Heart right ventricle (tissue), 16 donors: ENCODE data around the gene PATJ. TPM values are rescaled to one million over a fixed set of nuclear protein-coding genes. Genes with fewer than 3 reads are reported as not detected.

Experiments
- ATAC-seq, 8 donors: fragments of 200-7000 bp; cut with Tn5 transposase; one replicate each; pipeline ENCODE4 v1.9.1; 2020; ENCODE audit warnings: mild to moderate bottlenecking in 8 of 8, moderate library complexity in 8 of 8, moderate number of reproducible peaks in 1 of 8
- DNase-seq, 2 donors: peaks; one replicate each; pipeline ENCODE4 v3.0.0-alpha.2; 2020
- H3K27ac ChIP-seq, 10 donors: fragments of 200-600 bp; sonication (generic) in 2 of 10; one replicate each; pipeline versions ENCODE4 v1.5.0 to v1.8.0; 2020 to 2022; ENCODE audit warnings: mild to moderate bottlenecking in 3 of 10
- H3K27me3 ChIP-seq, 7 donors: fragments of 200-600 bp; one replicate each; pipeline ENCODE4 v1.8.0; 2021 to 2022; ENCODE audit warnings: mild to moderate bottlenecking in 2 of 7
- H3K36me3 ChIP-seq, 9 donors: fragments of 200-600 bp; sonication (generic) in 1 of 9; one replicate each; pipeline versions ENCODE4 v1.5.0 to v1.8.0; 2020 to 2022; ENCODE audit warnings: mild to moderate bottlenecking in 2 of 9
- H3K4me1 ChIP-seq, 9 donors: fragments of 200-600 bp; sonication (generic) in 1 of 9; one replicate each; pipeline versions ENCODE4 v1.5.0 to v1.8.0; 2020 to 2022; ENCODE audit warnings: mild to moderate bottlenecking in 4 of 9
- H3K4me3 ChIP-seq, 10 donors: fragments of 200-600 bp; sonication (generic) in 2 of 10; one replicate each; pipeline versions ENCODE4 v1.5.0 to v1.8.0; 2020 to 2022; ENCODE audit warnings: mild to moderate bottlenecking in 7 of 10, moderate library complexity in 2 of 10
- H3K9me3 ChIP-seq, 11 donors: fragments of 200-600 bp in 10 of 11; sonication (generic) in 2 of 11; one replicate each; pipeline versions ENCODE4 v1.5.0 to v1.8.0; 2013 to 2022; ENCODE audit warnings: mild to moderate bottlenecking in 2 of 11, control low read depth in 1 of 11, moderate library complexity in 1 of 11
- CTCF ChIP-seq, 9 donors: fragments of 200-600 bp; sonication (generic) in 2 of 9; IDR thresholded peaks; one replicate each; pipeline versions ENCODE4 v1.5.0 to v1.8.0; 2021 to 2022; ENCODE audit warnings: antibody characterized with exemption in 9 of 9, mild to moderate bottlenecking in 5 of 9, moderate library complexity in 1 of 9
- WGBS, 2 donors: extraction: QIAGEN DNeasy Blood & Tissue Kit; methylation state at CpG; one replicate each; pipeline ENCODE4 v1.1.7; 2013; ENCODE audit warnings: inconsistent platforms in 1 of 2; 5-methylcytosine and 5-hydroxymethylcytosine counted together
- intact Hi-C, 10 donors: fragments of 100-400 bp; cut with DNase I; formaldehyde crosslinking; loops; one replicate each; pipeline versions ENCODE4 v1.11.1 to v1.14.2; 2022
- polyA plus RNA-seq, 2 donors: library from polyadenylated mRNA; stranded (reverse); fragments of 200-250 nt; gene quantifications; one replicate each; pipeline ENCODE4 v1.2.3, GENCODE V29; 2013
- total RNA-seq, 10 donors: library from RNA; stranded (reverse); fragmentation: NEBNext Ultra II Directional in 3 of 10; extraction: Animal tissue kit (Norgen Biotek cat#: 25700) in 3 of 10; gene quantifications; one replicate each; pipeline versions ENCODE4 v1.2.1 to v1.2.4, GENCODE V29; 2021 to 2023
- donor health status: Arrhythmogenic right ventricular cardiomyopathy.
- donor health status: ischemic (EF 13 %, LVEDD 7.1; RV severe dilation, severe dysfunction).
- donor health status: healthy with polysubstance abuse.
- donor health status: DM: no; HTN: yes; CAD: no.
- donor health status: DM: no; HTN: no; CAD: no.
- donor health status: ischemic (EF 25% LVEDD 6.9; RV normal size, moderate dysfunction).
- donor health status: ischemic (EF 25% LVEDD 5.7; RV mildly dilated, moderate dysfunction).
- donor health status: healthy.
- donor health status: DM: yes; HTN: yes; CAD: no.
- donor health status: Ischemic cardiomyopathy.
- donor health status: ischemic (EF 35%, LVEDD 5.7; RV mildly dilated, moderate dysfunction).
- donor health status: nonischemic (EF 11% LVEDD 7.7; RV severe dilation, severe dysfunction).
- donor health status: DM: yes; HTN: yes; CAD: no.
- donor health status: PGD.
- donor health status: ischemic (EF 29% LVEDD 5.4; RV normal size, mild dysfunction).
- donor health status: nonischemic (EF 23%, LVEDD 6.1; RV moderate dilation, normal function).

Gene PATJ
- total and polyA plus RNA-seq, 12 donors: 3.7 to 213 (median 119) TPM

DNA sequence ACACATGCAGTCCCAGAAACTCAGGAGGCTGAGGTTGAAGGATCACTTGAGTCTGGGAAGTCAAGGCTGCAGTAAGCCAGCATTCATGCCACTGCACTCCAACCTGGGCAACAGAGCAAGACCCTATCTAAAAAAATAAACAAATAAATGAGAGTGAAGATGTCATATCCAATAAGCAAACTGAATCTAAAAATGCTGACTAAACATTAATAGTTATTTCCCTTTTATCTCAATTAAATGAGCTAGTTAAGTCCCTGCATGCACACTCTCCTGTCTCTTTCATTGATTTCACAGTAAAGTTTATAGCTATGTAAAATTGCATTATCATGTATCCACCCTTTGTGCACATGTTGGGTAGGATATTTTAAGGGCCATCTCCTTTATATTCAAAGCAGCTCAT, 371.2 kb downstream of the PATJ start:
- Histone ChIP-seq H3K27ac (no peak overlapping the region), H3K4me1 (peaks cover 0 to 12% (median 9%) of the 10 kb centered on the region in 9 donors), H3K27me3 (no peaks in the 10 kb centered on the region), H3K9me3 (no peaks in the 10 kb centered on the region), H3K36me3 (peaks cover 0 to 28% (median 0%) of the 10 kb centered on the region in 9 donors), H3K4me3 (no peak overlapping the region)
- ATAC-seq (no peak), DNase-seq (no peak)
- TF ChIP-seq CTCF (IDR thresholded peaks at IDR 0.05): no peak
- intact Hi-C loops: no loop called here

DNA sequence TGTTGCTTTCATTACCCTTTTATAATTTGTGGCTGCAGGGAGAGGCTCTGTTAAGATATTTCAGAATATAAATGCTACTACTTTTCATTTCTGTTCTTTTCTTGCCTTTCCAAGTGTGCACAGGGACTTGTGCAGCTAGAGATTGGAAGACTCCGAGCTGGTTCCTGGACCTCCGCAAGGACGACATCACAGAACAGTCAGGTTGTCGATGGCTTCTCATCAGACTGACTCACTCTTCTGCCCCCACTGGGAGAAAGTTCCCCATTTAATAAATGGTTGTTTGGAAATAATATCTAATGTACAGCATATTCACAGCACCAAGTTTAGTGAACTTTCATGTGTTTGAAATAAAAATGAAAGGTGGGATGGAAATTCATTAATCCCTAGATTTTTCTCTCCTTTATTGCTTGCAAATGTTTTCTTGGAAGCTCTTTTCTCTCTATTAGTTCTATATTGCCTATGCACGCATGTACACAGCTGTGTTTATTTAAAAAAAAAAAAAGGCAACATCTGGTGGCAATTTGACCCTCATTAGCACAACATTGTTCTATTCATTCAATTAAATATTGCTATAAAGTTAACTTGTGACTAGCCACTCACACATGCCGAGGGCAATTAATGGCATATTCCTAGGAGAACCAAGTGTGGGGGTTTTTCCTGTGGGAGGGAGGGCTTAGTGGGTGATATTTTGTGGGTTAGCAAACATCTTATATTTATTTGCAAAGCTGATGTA, 374.9 kb downstream of the PATJ start:
- 89% methylated on average over 6 of the region's 6 CpGs for WGBS, 2 donors
- DNase-seq (no peak), ATAC-seq (no peak)
- Histone ChIP-seq H3K9me3 (no peaks in the 10 kb centered on the region), H3K4me3 (no peak overlapping the region), H3K36me3 (peaks cover 0 to 36% (median 0%) of the 10 kb centered on the region in 9 donors), H3K27ac (no peak overlapping the region), H3K4me1 (no peaks in the 10 kb centered on the region), H3K27me3 (no peaks in the 10 kb centered on the region)
- TF ChIP-seq CTCF (IDR thresholded peaks at IDR 0.05): no peak
- intact Hi-C loops: no loop called here

- Histone ChIP-seq H3K4me1 (no peaks in the 10 kb centered on the region), H3K36me3 (peaks cover 0 to 35% (median 10%) of the 10 kb centered on the region in 9 donors), H3K27me3 (no peaks in the 10 kb centered on the region), H3K9me3 (no peaks in the 10 kb centered on the region), H3K4me3 (no peak overlapping the region), H3K27ac (no peak overlapping the region)
- intact Hi-C loops: loop anchor here in 3 of 10 donors (5.0 kb wide), 3 partner anchors 39 to 49 kb away; no protein-coding TSS in a partner anchor
- WGBS, 2 donors: 90 to 93% methylated on average over 5 of the region's 5 CpGs
- DNase-seq: no peak
- no peak for ATAC-seq
- TF ChIP-seq CTCF (IDR thresholded peaks at IDR 0.05): no peak
These were observed 384.5 kb downstream of the PATJ start for GRCh38 chr1:62126579-62127290.

GRCh38 chr1:62128745-62129144, 386.5 kb downstream of the PATJ start:
- no peak overlapping the region for H3K4me3 ChIP-seq
- no peak for TF ChIP-seq CTCF (IDR thresholded peaks at IDR 0.05)
- no peaks in the 10 kb centered on the region for H3K27me3 ChIP-seq
- H3K4me1 ChIP-seq: no peaks in the 10 kb centered on the region
- no peak overlapping the region for H3K27ac ChIP-seq
- DNase-seq: no peak
- no peaks in the 10 kb centered on the region for H3K9me3 ChIP-seq
- 91 to 93% methylated on average over 14 of the region's 14 CpGs for WGBS, 2 donors
- no peak for ATAC-seq
- intact Hi-C loops: loop anchor here in 3 of 10 donors (5.0 kb wide), 3 partner anchors 41 to 51 kb away; no protein-coding TSS in a partner anchor
- peaks cover 0 to 45% (median 10%) of the 10 kb centered on the region in 9 donors for H3K36me3 ChIP-seq
